Renal cortex interstitium (tissue), 11 donors: ENCODE measurements around the gene TRIB2. TPM values are rescaled to one million over a fixed set of nuclear protein-coding genes. Genes with fewer than 3 reads are reported as not detected.

ENCODE experiments used
- DNase-seq, 11 donors: peaks; one replicate each; pipeline ENCODE4 v3.0.0-alpha.2; 2013; ENCODE audit warnings: low read depth in 9 of 11, low spot score in 4 of 11; ENCODE audit errors: extremely low read depth in 1 of 11
- polyA plus RNA-seq, 3 donors: library from polyadenylated mRNA; unstranded; fragments of 120-200 nt; gene quantifications; one replicate each; pipeline ENCODE4 v1.2.1, GENCODE V29; 2013; ENCODE audit not compliant: insufficient read length in 3 of 3

TRIB2 gene
- polyA plus RNA-seq, 3 donors, result 175 to 234 (median 198) TPM

DNA sequence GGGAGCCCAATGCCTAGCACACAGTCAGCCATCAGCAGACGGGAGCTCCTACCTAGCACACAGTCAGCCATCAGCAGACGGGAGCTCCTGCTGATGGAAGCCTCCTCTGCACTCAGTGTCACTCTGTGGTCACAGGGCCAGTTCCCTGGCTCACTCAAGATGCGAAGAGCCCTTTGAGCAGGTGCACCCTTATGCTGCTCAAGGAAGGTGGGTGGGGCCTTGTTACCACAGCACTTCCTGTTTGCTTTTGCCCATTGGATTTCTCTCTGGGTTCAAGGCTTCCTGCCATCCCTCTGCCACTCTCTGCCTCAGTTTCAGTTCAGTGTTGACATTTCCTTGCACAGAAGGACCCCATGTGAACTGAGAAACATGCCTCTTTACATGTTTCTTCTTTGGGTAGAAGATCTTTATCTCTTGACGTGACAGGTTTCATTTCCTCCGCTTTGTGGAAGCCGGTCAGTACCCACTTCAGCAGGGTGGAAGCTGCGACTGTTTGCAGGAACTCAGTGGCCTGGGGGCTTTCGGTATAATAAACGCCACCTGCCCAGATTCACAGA lies 11.6 kb downstream of the TRIB2 start:
- DNase-seq, result no peak

DNA sequence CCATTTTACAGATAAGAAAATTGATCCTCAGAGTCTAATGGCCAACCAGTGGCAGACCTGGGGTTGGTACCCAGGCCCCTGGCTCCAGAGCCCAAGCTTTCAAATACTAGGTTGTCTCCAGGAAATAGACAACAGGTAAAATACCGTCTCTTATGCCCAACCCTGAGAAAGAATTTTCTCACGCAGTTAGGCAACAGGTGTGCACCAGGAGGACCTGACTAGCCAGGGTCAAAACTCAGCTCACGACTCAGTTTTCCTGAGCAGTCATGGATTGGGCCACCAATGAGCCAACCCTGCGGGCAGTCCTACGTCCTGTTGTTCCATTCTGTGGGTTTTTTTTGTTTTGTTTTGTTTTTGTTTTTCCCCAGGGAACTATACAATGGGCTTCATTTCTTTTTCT lies 13.5 kb downstream of the TRIB2 start:
- no peak for DNase-seq

DNA sequence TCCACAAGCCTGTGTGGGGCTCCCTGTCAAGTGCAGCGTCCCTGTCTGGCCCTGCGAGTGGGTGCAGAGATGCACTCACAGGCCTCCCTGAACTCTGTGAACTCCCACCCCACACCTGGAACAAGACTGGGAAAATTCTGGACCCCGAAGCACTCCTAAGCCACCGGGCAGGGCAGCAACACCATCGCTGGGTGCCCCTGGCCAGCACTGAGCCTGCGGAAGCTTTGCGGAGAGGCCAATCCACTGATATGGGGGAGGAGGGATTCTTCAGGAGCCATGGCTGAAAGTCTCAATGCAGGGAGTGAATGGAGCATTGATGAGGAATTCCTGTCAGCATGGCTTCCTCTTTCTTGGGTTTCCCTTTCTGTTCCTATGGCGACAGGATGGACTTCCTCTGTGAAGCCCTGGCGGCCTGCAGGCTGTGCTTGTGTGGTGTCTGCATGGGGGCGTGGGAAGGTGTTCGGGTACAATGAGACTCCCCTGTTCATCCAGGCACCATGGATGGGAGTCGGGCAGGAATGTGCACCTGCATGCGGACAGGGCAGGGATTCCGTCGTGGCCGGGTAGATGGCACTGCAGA lies 15.1 kb downstream of the TRIB2 start:
- no peak for DNase-seq

DNA sequence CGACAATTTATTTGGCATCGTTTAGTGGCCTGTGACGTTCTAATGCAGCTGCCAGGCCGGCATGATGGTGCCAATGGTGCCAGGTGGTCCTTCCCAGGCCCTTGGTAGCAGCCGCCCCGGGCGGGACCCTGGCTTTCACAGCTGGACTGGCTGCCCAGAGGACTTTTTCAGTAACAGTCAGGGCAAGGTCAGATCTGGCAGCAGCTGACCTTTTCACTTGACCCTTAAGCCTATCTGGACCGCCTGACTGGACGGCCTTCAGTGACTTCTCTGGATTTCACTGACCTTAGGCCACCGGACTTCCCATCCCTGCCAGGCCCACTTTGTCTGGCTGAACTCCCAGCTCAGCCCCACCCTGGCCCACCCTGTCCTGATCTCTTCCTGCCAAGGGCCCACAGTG lies 15.9 kb downstream of the TRIB2 start:
- no peak for DNase-seq

DNA sequence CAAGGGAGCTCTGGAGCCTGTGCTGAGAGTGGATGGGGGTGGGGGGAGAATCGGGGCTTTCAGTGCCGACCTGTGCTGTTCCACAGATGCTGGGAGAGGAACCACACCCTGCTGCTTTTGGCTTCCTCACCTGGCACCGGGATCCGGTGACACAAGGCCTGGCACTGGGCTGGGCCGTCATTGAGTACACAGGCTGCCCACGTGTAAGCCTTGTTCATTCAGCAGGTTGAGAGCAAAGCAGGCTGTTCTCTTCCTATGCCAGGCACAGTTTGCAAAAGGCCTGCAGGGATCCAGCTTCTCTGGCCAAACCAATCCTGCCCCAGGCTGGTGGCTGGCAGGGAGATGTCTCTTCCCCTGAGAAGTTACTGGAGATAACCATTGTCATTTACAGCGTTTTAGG lies 17.1 kb downstream of the TRIB2 start:
- no peak for DNase-seq

DNA sequence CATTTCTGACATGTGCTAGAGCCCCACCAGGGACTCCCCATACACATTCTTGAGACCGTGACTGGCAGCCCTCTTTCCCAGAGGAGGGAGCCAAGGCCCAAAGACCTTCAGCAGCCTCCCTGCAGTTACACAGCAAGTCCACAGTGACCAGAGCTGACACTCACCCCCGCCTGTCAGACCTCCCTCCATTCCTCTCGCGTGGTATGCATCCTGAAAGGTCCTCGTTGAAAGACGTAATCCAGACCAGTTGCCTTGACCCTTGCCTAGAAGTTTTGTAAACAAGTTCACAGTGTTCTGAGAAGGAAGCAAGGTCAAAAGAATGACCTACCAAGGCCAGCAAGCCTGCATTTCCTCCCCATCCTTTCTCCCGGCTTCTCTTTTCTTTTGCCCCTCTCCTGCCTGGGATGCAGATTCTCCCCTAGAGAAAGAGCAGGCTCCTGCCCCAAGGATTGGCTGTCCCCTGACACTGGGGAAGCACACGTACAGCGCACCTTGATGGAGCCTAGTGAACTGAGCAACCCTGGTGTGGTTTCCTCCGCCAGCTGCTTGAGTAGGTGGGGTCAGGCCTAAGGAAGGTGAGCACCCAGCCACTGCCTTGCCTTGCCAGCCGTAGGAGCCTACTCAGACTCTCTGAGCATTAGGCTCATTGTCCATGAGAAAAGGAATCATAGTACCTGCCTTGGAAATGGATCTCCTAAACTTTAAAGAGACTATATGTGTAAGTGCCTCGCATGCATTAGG lies 18.3 kb downstream of the TRIB2 start:
- no peak for DNase-seq

DNA sequence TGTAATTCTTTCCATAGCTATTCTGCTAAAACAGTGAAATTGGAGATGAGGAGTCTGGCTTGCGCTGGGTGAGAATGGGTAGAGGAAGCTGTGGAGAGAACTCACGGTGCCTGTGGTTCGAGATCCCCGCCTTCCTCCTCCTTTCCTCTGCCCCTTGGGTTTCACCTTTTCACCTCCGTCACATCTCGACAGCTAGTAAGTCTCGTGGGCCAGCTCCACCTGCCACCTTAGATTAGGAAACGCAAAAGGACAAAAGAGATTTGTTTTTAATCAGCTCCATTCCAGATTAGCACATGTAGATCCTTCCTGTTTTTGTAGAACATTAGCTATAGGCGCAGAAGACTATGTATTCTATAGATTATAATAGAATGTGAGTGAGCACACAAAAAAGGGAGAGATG lies 20.6 kb downstream of the TRIB2 start:
- no peak for DNase-seq

DNA sequence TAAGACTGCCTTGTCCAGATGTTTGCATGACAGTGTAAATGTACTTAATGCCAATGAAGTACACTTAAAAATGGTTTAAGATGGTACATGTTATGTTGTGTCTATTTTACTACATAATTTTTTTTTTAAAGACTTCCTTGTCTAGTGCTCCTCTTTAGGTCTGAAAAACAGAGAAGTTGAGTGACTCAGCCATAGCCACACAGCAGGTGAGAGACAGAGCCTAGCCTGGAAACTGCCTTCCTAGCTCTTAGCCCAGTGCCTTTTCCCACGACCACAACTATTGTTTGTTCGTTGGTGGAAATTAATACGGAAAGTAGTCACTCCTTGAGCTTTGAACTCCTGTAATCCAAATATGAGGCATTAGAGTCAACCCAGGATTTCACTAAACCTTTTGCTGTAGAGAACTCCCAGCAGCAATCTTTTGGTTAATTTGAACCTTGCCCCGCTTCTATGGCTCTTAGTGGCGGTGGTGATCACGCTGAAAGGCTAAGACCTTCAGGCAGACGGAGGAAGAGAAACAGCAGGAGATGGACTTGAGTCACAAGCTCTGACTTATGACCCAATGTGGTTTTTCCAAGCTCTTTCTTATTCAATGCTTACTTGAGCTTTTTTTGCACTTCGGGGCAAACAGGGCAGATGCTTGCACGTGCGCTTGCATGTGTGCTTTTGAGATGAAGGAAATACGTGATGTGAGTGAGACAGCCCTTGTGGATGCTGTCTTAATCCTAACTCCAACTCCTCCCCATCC lies 21.2 kb downstream of the TRIB2 start:
- DNase-seq, result no peak

DNA sequence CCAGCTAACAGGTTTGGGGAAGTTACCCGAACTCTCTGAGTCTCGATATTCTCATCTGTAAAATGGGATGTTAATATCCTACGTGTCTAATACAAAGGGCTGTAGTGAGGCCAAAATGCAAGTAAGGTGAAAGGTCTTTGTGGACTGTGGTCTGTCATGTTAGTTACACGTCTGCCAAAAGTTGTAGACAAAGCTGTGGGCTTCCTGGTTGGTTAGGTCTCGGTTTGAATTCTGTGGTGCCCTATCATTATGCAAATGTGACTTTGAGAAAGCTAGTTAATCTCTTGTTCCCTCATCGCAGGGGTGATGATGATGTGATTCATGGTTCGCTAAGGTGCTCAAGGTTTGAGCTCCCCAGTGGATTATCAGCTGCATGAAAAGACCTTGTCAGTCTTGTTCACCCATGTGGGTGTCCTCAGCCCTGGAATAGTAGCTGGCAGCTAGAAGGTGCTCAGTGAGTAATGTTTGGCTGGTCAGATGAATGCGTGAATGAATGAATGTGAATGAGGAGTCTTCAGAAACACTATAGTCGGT lies 23.1 kb downstream of the TRIB2 start:
- DNase-seq, result no peak

DNA sequence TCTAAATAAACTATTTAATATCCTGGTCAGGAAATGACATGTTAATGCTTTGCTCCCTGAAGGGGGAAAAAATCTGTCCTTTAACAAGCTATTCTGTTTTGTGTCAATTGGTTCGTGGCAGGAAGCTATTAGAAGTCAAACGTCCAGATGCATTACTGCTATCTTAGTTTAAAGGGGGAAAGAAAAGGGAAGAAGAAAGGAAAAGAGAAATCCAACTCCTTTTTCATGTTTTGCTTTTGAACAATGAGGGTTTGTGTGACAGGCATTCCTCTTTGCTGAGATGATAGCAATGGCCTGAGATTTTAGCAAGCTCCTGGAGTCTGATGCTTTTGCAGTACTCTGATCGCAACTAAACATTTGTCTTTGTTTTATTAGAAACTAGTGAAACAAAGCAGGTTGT lies 24.6 kb downstream of the TRIB2 start:
- DNase-seq, result no peak

DNA sequence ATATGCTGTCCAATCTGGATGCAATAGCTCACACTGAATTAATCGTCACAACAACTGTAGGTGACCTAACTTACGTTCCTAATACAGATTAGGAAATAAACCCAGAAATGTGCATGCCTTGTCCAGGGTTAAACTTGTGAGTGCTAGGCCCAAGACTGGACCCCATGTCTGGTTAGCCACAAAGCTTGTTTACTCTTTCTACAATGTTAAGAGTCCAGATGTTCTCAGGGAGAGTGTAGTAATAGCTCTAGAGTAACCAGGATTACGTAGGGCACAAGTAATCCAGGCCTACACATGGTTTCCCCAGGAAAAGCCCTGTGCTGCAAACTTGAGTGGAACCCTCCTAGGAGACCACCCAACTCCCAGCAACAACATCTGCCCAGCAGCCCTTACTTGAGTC lies 26.2 kb downstream of the TRIB2 start:
- DNase-seq, result no peak

DNA sequence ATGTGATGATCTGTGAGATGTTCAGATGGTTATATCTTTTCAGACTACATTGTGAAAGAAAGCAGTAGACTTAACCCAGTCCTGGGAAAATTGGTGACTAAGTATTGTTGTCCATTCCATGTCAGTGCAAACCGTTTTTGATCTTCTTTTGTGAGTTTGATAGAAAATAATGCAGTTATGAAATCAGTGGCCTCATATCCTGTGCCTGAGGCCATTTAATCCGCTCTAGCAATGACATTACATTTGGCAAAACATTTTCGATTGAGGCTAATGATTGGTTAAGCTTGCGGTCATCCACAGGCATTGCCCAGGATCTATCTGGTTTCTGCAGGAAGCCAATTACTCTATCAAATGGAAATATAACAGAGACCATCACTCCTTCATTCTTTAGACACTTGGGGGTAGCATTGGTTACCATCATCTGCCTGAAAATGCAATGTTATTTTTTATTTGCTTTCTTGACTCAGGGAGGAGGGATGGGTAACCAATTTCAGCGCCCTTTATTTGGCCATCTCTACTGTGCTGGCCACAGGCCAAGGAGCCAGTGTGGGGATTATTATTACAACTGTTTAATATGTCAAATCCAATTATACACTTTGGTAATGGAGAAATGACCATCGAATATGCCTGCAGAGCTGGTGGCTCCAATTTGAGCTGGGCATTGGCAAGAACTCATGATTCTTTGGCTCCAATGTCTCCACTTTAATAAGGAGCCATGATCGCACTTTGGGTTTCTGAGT lies 33.6 kb downstream of the TRIB2 start:
- DNase-seq, result no peak

DNA sequence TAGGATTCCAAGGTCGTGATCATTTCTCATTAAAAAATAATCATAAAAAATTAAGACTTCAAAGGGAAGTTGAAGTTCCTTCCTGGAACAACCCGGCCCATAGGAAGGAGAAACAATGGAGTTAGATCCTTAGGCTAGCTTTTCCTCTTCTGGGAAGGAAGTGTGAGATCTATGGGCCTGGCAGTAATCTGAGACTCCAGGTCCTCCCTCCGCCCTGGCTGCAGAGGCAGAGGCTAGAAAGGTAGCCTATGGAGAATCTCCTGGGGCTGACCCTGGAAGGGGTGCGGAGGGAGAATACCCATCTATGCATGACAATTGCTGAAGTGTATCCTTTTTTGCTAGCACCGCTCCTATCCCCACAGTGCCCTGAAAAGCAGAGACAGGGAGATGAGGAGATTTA lies 37.9 kb downstream of the TRIB2 start:
- DNase-seq, result no peak

DNA sequence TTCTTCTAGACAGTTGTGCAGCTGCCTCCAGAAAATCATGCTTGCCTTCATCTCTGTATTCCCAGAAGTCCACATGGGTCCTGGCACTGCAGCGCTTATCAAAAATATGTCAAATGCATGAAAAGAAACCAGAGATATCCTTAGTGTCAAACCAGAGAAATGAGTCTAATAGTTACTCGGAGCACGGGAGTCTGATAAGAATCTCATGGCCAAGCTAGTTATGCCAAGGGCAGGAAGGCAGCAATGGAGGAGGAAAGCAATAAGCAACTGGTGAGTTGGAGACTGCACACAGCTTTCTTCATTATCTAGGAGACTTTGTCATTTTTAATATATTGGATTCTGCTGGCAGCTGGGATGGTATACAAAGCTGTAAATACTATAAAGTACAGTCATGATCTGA lies 38.6 kb downstream of the TRIB2 start:
- no peak for DNase-seq

DNA sequence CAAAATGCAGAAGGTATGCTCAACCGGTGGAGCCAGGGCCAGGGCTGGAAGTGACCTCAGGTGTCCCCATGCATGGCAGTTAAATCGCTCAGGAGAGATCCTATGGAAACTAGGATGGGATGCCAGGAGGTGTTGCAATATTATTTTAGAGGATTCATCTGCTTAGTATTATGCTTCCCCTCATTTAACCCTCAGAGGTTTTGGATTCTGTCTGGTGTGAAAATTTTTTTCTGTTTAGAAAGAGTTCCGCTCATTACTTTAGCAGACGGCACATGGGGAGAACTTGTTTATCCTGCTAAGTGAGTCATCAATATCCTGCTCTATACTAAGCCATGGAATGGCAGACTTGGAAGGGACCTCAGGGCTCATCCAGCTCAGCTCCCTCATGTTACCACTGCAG lies 42.5 kb downstream of the TRIB2 start:
- no peak for DNase-seq

DNA sequence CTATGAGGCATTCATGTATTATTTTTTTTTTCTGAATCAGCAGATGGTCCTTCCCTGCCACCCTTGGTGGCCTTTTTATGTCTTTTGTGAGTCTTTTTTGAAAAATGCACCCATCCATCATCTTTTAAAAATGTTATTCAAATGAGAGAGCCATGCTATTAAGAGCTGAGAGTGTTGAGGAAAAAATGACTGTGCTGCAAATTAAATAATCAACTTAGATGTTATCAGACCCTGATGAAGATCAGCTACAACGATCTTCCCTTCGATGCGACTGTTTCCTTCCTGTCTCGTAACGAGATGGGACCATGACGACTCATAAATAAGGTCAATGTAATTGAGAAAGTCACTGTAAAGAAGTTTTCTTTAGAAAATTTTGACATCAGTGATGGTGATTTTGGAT lies 44.4 kb downstream of the TRIB2 start:
- DNase-seq, result no peak

DNA sequence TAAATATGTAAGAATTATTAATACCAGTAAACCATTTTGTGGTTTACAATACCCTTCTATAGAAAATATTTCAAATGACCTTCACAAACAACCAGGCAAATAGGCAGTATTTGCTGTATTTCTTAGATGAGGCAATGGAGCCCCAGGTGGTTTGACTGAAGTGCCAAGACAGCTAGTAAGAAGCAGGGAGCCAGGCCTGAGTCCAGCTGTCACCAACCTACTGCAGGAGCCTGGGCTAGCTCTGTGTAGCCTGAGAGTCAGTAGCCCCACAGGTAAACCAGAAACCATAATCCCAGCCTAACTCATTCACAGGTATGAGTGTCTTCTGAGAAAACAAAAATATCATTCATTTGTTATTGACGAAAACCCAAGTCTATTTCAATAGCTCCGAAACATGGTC lies 45.6 kb downstream of the TRIB2 start:
- DNase-seq, result no peak

DNA sequence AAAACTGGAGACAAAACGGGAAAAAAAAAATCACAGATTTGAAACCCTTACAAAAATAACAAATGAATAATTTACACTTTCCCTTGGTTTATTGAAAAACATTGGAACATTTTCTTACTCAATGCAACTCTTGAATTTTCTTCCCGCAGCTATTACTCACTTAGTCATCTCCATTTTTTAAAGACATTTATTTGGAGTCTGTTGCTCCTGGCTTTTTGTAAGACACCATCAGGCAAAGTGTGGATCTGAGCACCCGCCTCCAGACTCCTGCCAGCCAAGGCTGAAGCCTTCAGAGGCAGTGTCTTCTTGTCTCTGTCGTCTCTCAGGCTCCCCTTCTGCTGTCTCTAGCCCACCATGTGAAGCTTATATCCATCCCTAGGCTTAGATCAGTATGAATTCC lies 46.2 kb downstream of the TRIB2 start:
- no peak for DNase-seq

DNA sequence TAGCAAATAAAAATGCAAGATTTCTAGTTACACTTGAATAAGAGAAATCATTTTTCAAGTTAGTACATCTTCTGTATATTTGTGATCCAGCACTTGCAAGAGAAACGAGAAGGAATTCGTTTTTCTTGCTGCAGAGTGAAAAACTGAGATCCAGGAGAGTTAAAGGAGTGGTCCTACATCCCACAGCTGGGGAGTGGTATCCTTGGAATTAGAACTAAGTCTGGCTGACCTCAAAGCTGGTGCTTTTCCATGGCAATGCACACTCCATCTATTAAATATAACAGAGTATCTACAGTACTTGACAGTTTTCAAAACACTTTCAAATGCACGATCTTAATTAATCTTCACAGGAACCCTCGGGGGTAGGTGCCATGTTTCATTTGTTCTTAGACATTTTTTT lies 46.8 kb downstream of the TRIB2 start:
- DNase-seq, result no peak
